GM18526 (cell line): ENCODE results near the gene PAEP.

Source experiments
- POLR2A ChIP-seq: IDR thresholded peaks from 3 replicates; pipeline ENCODE4 v1.6.1; 2011; ENCODE audit not compliant: insufficient read length; ENCODE audit errors: extremely low read depth

The PAEP gene

DNA sequence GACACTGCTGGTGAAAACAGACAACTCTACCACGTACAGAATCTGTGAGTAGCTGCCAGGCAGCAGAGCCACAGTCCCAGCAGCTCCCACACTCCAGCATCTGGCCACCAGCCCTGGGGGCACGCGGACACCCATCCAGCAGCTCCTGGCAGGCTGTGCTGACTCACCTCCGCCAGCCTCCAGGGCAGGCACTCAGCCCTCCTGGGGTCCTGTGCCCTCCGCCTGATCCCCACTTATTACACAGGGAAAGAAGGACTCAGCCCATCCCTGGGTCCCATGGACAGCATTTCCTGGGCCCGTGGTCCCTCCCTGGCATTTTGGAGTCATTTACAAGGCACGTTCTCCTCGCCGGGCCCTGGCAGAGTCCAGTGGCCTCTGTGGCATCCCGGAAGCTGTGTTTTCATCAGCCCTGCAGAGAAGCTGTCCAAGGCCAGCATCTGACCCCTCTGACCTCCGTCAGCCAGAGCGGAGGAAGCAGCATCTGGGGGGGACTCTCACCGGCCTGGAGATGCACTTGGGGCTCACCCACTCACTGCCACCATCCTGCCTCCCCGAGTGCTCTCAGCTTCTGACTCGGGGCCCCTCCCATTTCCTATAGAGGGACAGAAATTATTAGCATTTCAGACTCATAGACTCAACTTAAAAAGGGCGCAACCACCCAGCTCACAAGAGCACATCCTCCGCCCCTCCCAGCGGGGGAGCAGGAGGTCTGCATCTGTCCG lies 21.6 kb downstream of the PAEP start:
- TF ChIP-seq POLR2A = no peak

- no peak for TF ChIP-seq POLR2A
These were observed 22.1 kb downstream of the PAEP start for GRCh38 chr9:135583688-135584011.

GRCh38 chr9:135584371-135584770 lies 22.8 kb downstream of the PAEP start:
- TF ChIP-seq POLR2A = no peak

- no peak for TF ChIP-seq POLR2A
These were observed 23.4 kb downstream of the PAEP start for GRCh38 chr9:135584934-135585333.

GRCh38 chr9:135586601-135587109 lies 25.1 kb downstream of the PAEP start:
- no peak for TF ChIP-seq POLR2A

DNA sequence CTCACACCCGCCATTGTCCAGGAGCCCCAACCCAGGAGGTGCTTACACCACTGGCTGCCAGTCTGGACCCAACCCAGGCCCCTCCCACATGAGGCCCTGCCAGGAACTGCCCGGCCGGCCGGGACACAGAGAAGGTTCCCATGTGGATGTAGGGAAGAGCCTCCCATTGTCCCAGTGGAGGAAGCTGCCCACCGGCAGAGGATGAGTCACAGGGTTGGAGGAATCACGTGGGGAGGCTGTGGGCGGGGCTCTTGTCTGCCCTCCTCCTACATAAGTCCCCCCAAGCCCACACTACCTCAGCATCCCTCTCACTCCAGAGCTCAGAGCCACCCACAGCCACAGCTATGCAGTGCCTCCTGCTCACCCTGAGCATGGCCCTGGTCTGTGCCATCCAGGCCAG lies 26.1 kb downstream of the PAEP start:
- TF ChIP-seq POLR2A = no peak

- no peak for TF ChIP-seq POLR2A
These were observed 26.8 kb downstream of the PAEP start for GRCh38 chr9:135588371-135588770.

DNA sequence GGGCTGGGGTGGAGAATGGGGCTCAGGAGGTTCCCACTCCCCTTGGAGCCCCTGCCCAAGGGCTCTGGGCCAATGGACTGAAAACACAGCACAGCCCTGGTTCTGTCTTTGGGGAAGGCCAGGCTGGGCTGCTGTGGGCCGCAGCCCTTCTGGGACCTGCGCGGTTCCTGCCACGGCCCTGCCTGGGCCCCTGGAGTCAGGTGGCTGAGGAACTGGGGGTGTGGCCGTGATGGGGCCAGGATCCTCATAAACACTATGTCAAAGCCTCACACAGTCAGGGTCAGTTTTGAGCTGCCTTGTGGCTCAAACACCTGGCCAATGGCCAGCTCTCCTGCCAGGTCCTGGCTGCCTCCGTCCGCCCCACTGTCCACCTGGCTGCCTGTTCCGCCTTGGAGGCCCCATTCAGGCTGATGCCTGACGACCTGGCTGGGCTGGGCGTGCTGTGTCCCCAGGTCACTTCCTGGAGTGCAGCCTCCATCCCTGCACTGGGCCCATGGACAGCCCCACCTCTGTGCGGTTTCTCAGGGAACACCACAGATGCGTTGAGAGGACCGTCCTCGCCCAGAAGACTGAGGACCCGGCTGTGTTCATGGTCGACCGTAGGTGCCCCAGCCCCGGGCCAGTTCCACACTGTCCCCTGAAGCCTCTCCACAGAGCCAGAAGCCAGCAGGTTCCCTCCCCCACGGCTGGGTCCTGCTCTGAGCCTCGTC lies 27.5 kb downstream of the PAEP start:
- TF ChIP-seq POLR2A = no peak

- TF ChIP-seq POLR2A = no peak
These were observed 28.3 kb downstream of the PAEP start for GRCh38 chr9:135589596-135590485.

DNA sequence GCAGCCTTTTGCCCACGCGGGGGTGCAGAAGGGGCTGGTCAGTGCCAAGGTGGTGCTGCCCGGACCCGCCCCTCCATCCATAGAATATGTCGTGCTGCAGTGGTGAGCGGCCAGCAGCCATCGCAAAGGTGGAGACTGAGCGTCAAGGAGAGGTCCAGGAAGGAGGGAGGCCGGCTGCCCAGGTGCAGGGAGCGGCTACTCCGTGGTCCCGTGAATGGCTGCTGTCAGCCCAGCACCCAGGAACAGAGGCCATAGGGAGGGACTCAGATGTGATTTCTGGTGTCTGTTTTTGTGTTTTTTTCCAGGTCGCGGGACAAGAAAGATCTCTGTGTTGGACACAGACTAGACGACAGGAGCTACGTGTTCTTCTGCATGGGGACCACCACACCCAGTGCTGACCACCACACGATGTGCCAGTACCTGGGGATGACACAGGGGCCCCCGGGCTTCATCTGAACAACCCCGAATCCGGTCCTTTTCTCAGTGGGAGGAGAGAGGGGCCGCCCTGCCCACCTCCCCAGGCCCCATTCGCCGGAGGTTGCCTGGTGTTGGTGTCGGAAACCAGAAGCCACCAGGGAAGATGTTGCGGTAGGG lies 29.0 kb downstream of the PAEP start:
- no peak for TF ChIP-seq POLR2A

- TF ChIP-seq POLR2A = no peak
These were observed 30.2 kb downstream of the PAEP start for GRCh38 chr9:135591506-135592330.

- TF ChIP-seq POLR2A = no peak
These were observed 30.7 kb downstream of the PAEP start for GRCh38 chr9:135592331-135592590.

GRCh38 chr9:135592625-135593024 lies 31.1 kb downstream of the PAEP start:
- TF ChIP-seq POLR2A = no peak

DNA sequence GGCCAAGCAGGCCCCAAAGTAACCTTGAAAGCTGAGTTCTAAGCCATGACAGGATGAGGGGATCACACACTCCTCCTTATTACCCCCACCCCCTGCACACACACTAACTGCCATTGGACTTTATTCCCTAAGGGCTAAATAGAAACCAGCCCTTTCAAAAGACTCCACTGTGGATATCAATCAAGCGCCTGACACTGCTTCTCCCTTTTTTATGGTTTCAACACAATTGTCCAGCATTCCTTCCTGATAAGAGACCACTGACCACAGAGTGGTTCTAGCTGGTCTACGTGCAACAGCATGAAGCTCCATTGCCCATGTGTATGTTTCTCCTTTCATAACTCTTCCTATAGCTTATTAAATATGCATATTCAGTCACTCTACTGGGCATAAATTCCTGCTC lies 34.7 kb downstream of the PAEP start:
- TF ChIP-seq POLR2A = no peak
